PC-3 (cell line): ENCODE measurements around the gene MYEOV. TPM values are rescaled to one million over a fixed set of nuclear protein-coding genes. Genes with fewer than 3 reads are reported as not detected.

ENCODE experiments used
- ATAC-seq: fragments of 200-7000 bp; cut with Tn5 transposase; 2 replicates; pipeline ENCODE4 v1.9.1; 2020; ENCODE audit warnings: mild to moderate bottlenecking, moderate library complexity
- BruUV-seq: library from RNA; stranded (reverse); fragments of 400-500 nt; replicated peaks from 2 replicates; lab custom pipeline; 2021; lab: Mats Ljungman, UMichigan
- CTCF ChIA-PET: fragments of 300-600 bp; sonication (Branson Sonifier 250); formaldehyde crosslinking; loops from one replicate; lab custom pipeline; 2022; ENCODE audit warnings: antibody characterized with exemption; lab: Charles Lee
- POLR2A ChIA-PET: fragments of 300-600 bp; sonication (Branson Sonifier 250); formaldehyde crosslinking; loops from one replicate; lab custom pipeline; 2022; ENCODE audit warnings: antibody characterized with exemption; ENCODE audit not compliant: unreplicated experiment; lab: Charles Lee
- DNase-seq: peaks from one replicate; pipeline ENCODE4 v3.0.0-alpha.2; 2015
- H2AFZ ChIP-seq: fragments of 300-600 bp; sonication (generic); 2 replicates; pipeline ENCODE4 v1.6.0; 2016; ENCODE audit warnings: antibody characterized with exemption, low read length
- H3F3A ChIP-seq: fragments of 300-600 bp; sonication (generic); one replicate; pipeline ENCODE4 v1.6.0; 2017; ENCODE audit warnings: antibody characterized with exemption, low read length, control low read depth, mild to moderate bottlenecking; ENCODE audit not compliant: unreplicated experiment
- H3K27ac ChIP-seq: fragments of 300-600 bp; sonication (generic); 2 replicates; pipeline ENCODE4 v1.5.1; 2016; ENCODE audit warnings: mild to moderate bottlenecking, low read length
- H3K27me3 ChIP-seq: fragments of 300-600 bp; sonication (generic); 2 replicates; pipeline ENCODE4 v1.6.1; 2016; ENCODE audit warnings: low read length, mixed read lengths
- H3K36me3 ChIP-seq: fragments of 300-600 bp; sonication (generic); 2 replicates; pipeline ENCODE4 v1.6.1; 2016; ENCODE audit warnings: low read depth, mixed run types, low read length, mixed read lengths
- H3K4me1 ChIP-seq: fragments of 300-600 bp; sonication (generic); 2 replicates; pipeline ENCODE4 v1.5.1; 2016; ENCODE audit warnings: low read length; ENCODE audit not compliant: insufficient read depth
- H3K4me2 ChIP-seq: fragments of 300-600 bp; sonication (generic); 2 replicates; pipeline ENCODE4 v1.6.0; 2016; ENCODE audit warnings: low read length
- H3K4me3 ChIP-seq: fragments of 300-600 bp; sonication (generic); 2 replicates; pipeline ENCODE4 v1.5.1; 2016; ENCODE audit warnings: mild to moderate bottlenecking, low read length, mixed read lengths
- H3K79me2 ChIP-seq: fragments of 300-600 bp; sonication (generic); 2 replicates; pipeline ENCODE4 v1.6.1; 2017; ENCODE audit warnings: low read length, mixed read lengths
- H3K9ac ChIP-seq: fragments of 300-600 bp; sonication (generic); 2 replicates; pipeline ENCODE4 v1.6.0; 2016; ENCODE audit warnings: mild to moderate bottlenecking, low read length
- H3K9me2 ChIP-seq: fragments of 300-600 bp; sonication (generic); replicated peaks from 2 replicates; pipeline ENCODE4 v1.6.1; 2016; ENCODE audit warnings: mixed run types, low read length, mixed read lengths
- H3K9me3 ChIP-seq: fragments of 300-600 bp; sonication (generic); 2 replicates; pipeline ENCODE4 v1.6.1; 2016; ENCODE audit warnings: low read length, mixed read lengths
- H4K20me1 ChIP-seq: fragments of 300-600 bp; sonication (generic); 2 replicates; pipeline ENCODE4 v1.6.1; 2016; ENCODE audit warnings: low read length, mixed read lengths
- EZH2 ChIP-seq: fragments of 300-600 bp; sonication (generic); IDR thresholded peaks from one replicate; pipeline ENCODE4 v1.6.1; 2017; ENCODE audit warnings: antibody characterized with exemption, mild to moderate bottlenecking, low read length; ENCODE audit not compliant: unreplicated experiment
- EZH2phosphoT487 ChIP-seq: fragments of 300-600 bp; sonication (generic); IDR thresholded peaks from 2 replicates; pipeline ENCODE4 v1.6.1; 2018; ENCODE audit warnings: mild to moderate bottlenecking, antibody characterized with exemption, low read length, borderline replicate concordance
- intact Hi-C: fragments of 100-400 bp; cut with micrococcal nuclease; formaldehyde crosslinking; loops from 2 replicates; pipeline ENCODE4 v1.9.0; 2023
- total RNA-seq: library from RNA; depleted of rRNA; stranded (reverse); fragments of >200 nt; gene quantifications from 2 replicates; pipeline ENCODE4 v1.2.3, GENCODE V29; 2014
- TF ChIP-seq, protein P1 (sequence below): fragments of 300-600 bp; sonication (generic); conservative IDR thresholded peaks from 2 replicates; pipeline ENCODE4 v1.5.1; 2017; ENCODE audit warnings: antibody characterized with exemption, low read depth, mild to moderate bottlenecking, low read length

MYEOV gene
- total RNA-seq, 1 experiment from 2014 or later, result 59.0 TPM

DNA sequence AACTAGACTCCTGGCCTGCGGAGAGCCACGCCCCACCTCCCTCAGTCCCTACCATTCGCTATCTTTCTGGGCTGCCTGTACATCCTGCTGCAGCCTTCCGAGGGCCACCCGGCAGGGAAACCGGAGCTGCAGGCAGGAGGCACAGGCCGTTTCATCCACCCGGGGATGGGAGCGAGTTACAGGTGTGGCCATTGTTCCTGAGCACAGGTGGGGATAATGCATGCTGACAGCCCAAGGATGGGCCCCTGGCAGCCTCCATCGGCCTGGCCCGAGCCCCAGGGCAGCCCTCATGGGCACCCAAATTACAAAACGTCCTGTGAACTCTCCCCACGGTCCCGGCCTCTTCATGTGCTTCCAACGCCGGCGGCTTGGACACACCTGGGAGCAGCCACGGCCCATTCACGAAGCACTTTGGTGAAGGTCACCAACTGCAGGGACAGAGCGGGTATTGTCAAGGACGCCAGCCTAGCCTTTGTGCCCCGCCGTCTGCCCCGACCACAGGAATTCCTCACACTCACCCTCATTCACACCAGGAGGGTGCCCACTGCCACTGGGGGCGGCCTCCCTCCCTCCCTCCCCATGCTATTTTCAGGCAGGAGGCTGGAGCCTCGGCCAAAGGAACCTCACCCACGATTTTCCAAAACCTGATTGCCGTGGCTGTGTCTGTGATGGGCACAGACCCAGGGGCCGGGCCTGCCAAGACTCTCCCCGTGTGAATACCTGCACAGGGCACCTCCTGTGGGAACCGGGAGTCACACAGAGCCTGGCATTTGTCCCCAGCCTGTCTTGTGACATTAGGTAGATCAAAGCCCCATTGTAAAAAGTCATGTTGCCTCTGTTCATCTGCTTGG lies 42.1 kb upstream of the MYEOV start:
- ChIA-PET CTCF (no interaction called here), POLR2A (no interaction called here)
- H3K4me3 ChIP-seq, result no peak overlapping the region
- H3K4me1 ChIP-seq, result no peaks in the 10 kb centered on the region
- no peaks in the 10 kb centered on the region for H3K9me2 ChIP-seq
- intact Hi-C loops, result no loop called here
- no peaks in the 10 kb centered on the region for H3K27me3 ChIP-seq
- DNase-seq, result no peak
- no TSS peak for BruUV-seq
- H3K27ac ChIP-seq, result no peak overlapping the region
- H3K9ac ChIP-seq, result no peak overlapping the region
- H2AFZ ChIP-seq, result no peak overlapping the region
- H3K4me2 ChIP-seq, result no peak overlapping the region
- no peaks in the 10 kb centered on the region for H4K20me1 ChIP-seq
- H3K9me3 ChIP-seq, result peaks cover 8% of the 10 kb centered on the region
- H3F3A ChIP-seq, result no peaks in the 10 kb centered on the region
- TF ChIP-seq, protein P1, sequence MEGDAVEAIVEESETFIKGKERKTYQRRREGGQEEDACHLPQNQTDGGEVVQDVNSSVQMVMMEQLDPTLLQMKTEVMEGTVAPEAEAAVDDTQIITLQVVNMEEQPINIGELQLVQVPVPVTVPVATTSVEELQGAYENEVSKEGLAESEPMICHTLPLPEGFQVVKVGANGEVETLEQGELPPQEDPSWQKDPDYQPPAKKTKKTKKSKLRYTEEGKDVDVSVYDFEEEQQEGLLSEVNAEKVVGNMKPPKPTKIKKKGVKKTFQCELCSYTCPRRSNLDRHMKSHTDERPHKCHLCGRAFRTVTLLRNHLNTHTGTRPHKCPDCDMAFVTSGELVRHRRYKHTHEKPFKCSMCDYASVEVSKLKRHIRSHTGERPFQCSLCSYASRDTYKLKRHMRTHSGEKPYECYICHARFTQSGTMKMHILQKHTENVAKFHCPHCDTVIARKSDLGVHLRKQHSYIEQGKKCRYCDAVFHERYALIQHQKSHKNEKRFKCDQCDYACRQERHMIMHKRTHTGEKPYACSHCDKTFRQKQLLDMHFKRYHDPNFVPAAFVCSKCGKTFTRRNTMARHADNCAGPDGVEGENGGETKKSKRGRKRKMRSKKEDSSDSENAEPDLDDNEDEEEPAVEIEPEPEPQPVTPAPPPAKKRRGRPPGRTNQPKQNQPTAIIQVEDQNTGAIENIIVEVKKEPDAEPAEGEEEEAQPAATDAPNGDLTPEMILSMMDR, result no peak
- TF ChIP-seq EZH2phosphoT487 (no peak), EZH2 (no peak)
- no peak for ATAC-seq
- peaks cover 5% of the 10 kb centered on the region; the same call in 1 of the 2 replicates for H3K36me3 ChIP-seq
- H3K79me2 ChIP-seq, result no peaks in the 10 kb centered on the region

DNA sequence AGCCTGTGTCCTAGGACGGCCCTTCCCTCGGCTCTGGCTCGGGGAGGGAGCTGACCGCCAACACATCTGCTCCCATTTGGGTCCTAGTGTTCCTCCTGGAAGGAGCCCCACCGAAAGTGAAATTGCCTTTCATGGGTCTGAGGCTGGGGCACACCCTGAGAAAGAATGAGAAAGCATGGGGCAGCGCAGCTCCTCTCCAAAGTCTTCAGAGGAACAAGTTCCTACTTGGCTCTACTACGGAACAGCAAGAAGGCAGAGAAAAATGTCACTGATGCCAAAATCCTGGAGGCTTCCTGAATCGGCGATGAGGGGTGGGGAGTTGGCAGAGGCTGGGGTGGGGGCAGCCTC lies 41.5 kb upstream of the MYEOV start:
- no peaks in the 10 kb centered on the region for H3F3A ChIP-seq
- no peak for ATAC-seq
- no peak overlapping the region for H2AFZ ChIP-seq
- H3K4me2 ChIP-seq, result no peak overlapping the region
- no peak for DNase-seq
- ChIA-PET POLR2A (no interaction called here), CTCF (no interaction called here)
- H3K9me2 ChIP-seq, result no peaks in the 10 kb centered on the region
- no peak for TF ChIP-seq EZH2
- TF ChIP-seq, protein P1, result no peak
- no peak for TF ChIP-seq EZH2phosphoT487
- H3K9ac ChIP-seq, result no peak overlapping the region
- H3K79me2 ChIP-seq, result no peaks in the 10 kb centered on the region
- no peak overlapping the region for H3K27ac ChIP-seq
- no TSS peak for BruUV-seq
- H3K9me3 ChIP-seq, result peaks cover 8% of the 10 kb centered on the region
- no peaks in the 10 kb centered on the region for H3K27me3 ChIP-seq
- no peak overlapping the region for H3K4me3 ChIP-seq
- no peaks in the 10 kb centered on the region for H4K20me1 ChIP-seq
- peaks cover 5% of the 10 kb centered on the region; the same call in 1 of the 2 replicates for H3K36me3 ChIP-seq
- intact Hi-C loops, result no loop called here
- no peaks in the 10 kb centered on the region for H3K4me1 ChIP-seq

DNA sequence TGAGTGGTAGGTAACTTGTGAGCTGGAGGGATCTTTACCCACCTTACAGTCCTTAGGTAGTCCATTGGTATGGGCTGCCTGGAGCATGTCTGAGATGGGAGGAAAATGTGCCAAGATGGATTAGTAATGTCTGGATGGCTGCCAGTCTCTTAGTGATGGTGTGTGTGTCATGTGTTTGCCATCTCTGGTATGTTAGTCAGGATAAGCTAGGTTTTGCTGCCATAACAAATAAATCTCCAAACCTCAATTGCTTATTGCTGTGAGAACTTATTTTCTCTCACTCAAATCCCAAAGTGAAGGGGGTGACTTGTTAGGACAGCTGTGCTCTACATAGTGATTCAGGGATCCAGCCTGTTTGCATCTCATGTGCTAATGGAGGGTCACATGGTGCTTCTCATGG lies 40.9 kb upstream of the MYEOV start:
- no TSS peak for BruUV-seq
- Histone ChIP-seq H3K4me1 (no peaks in the 10 kb centered on the region), H3F3A (no peaks in the 10 kb centered on the region), H3K36me3 (peaks cover 5% of the 10 kb centered on the region; the same call in 1 of the 2 replicates), H3K27me3 (no peaks in the 10 kb centered on the region), H3K4me3 (no peak overlapping the region), H3K9me2 (no peaks in the 10 kb centered on the region), H3K9ac (no peak overlapping the region), H3K79me2 (no peaks in the 10 kb centered on the region), H3K9me3 (peaks cover 8% of the 10 kb centered on the region), H4K20me1 (no peaks in the 10 kb centered on the region), H3K27ac (no peak overlapping the region), H3K4me2 (no peak overlapping the region), H2AFZ (no peak overlapping the region)
- TF ChIP-seq EZH2 (no peak), EZH2phosphoT487 (no peak)
- TF ChIP-seq, protein P1, result no peak
- ChIA-PET CTCF (no interaction called here), POLR2A (no interaction called here)
- intact Hi-C loops, result no loop called here
- ATAC-seq (0 out of 2 replicates have a peak, but pooled peaks have one; percentile 54), DNase-seq (peak; percentile 81)
